Upper lobe of right lung (tissue), 1 donor: ENCODE data around the gene SEPTIN1. TPM values are rescaled to one million over a fixed set of nuclear protein-coding genes. Genes with fewer than 3 reads are reported as not detected.
A peak's percentile ranks its signal among the peaks of the same experiment; 100 is the strongest.

Experiments used
- ATAC-seq: fragments of 200-7000 bp; cut with Tn5 transposase; one replicate; pipeline ENCODE4 v1.9.1; 2020; ENCODE audit warnings: mild to moderate bottlenecking, moderate library complexity
- DNase-seq: peaks from one replicate; pipeline ENCODE4 v3.0.0-alpha.2; 2020
- H3K27ac ChIP-seq: fragments of 200-600 bp; one replicate; pipeline ENCODE4 v1.8.0; 2022
- H3K27me3 ChIP-seq: fragments of 200-600 bp; one replicate; pipeline ENCODE4 v1.8.0; 2022; ENCODE audit warnings: mild to moderate bottlenecking
- H3K36me3 ChIP-seq: fragments of 200-600 bp; one replicate; pipeline ENCODE4 v1.8.0; 2022
- H3K4me1 ChIP-seq: fragments of 200-600 bp; one replicate; pipeline ENCODE4 v1.8.0; 2022
- H3K4me3 ChIP-seq: fragments of 200-600 bp; one replicate; pipeline ENCODE4 v1.8.0; 2022; ENCODE audit warnings: mild to moderate bottlenecking
- H3K9me3 ChIP-seq: fragments of 200-600 bp; one replicate; pipeline ENCODE4 v1.8.0; 2022
- CTCF ChIP-seq: fragments of 200-600 bp; IDR thresholded peaks from one replicate; pipeline ENCODE4 v1.8.0; 2022; ENCODE audit warnings: antibody characterized with exemption
- intact Hi-C: fragments of 100-400 bp; cut with DNase I; formaldehyde crosslinking; loops from one replicate; pipeline ENCODE4 v1.11.0; 2022
- total RNA-seq: library from RNA; stranded (reverse); fragmentation: NEBNext Ultra II Directional; extraction: Animal tissue kit (Norgen Biotek cat#: 25700); gene quantifications from one replicate; pipeline ENCODE4 v1.2.1, GENCODE V29; 2021
- donor health status: DM: no; HTN: yes; CAD: no; lungs with severe emphysema.

SEPTIN1 gene
- total RNA-seq, 1 donor from 2014 or later = 8.6 TPM

GRCh38 chr16:30414159-30414558 lies 31.8 kb upstream of the SEPTIN1 start:
- intact Hi-C loops = no loop called here
- ATAC-seq (no peak), DNase-seq (no peak)
- no peaks in the 10 kb centered on the region for H3K9me3 ChIP-seq
- no peak overlapping the region for H3K4me3 ChIP-seq
- no peak overlapping the region for H3K27ac ChIP-seq
- peaks cover 17% of the 10 kb centered on the region for H3K4me1 ChIP-seq
- no peak for TF ChIP-seq CTCF
- H3K36me3 ChIP-seq = peaks cover 4% of the 10 kb centered on the region
- H3K27me3 ChIP-seq = no peaks in the 10 kb centered on the region

GRCh38 chr16:30413112-30413806 lies 30.9 kb upstream of the SEPTIN1 start:
- H3K9me3 ChIP-seq = no peaks in the 10 kb centered on the region
- H3K36me3 ChIP-seq = peaks cover 4% of the 10 kb centered on the region
- DNase-seq (no peak), ATAC-seq (no peak)
- H3K27me3 ChIP-seq = no peaks in the 10 kb centered on the region
- no peak overlapping the region for H3K27ac ChIP-seq
- TF ChIP-seq CTCF = no peak
- H3K4me3 ChIP-seq = no peak overlapping the region
- H3K4me1 ChIP-seq = peaks cover 22% of the 10 kb centered on the region
- intact Hi-C loops = no loop called here

GRCh38 chr16:30409125-30410060 lies 27.0 kb upstream of the SEPTIN1 start:
- peak; percentile 87 for ATAC-seq
- Histone ChIP-seq H3K27me3 (no peaks in the 10 kb centered on the region), H3K4me1 (peaks cover 21% of the 10 kb centered on the region), H3K4me3 (no peak overlapping the region), H3K9me3 (no peaks in the 10 kb centered on the region), H3K27ac (no peak overlapping the region), H3K36me3 (peaks cover 4% of the 10 kb centered on the region)
- TF ChIP-seq CTCF = peak; percentile 95
- intact Hi-C loops = no loop called here
- DNase-seq = peak; percentile 94

GRCh38 chr16:30407804-30408534 lies 25.6 kb upstream of the SEPTIN1 start:
- no peak for ATAC-seq
- peak overlapping the region; percentile 77 for H3K27ac ChIP-seq
- peaks cover 21% of the 10 kb centered on the region for H3K4me1 ChIP-seq
- intact Hi-C loops = no loop called here
- DNase-seq = no peak
- no peak for TF ChIP-seq CTCF
- H3K27me3 ChIP-seq = no peaks in the 10 kb centered on the region
- no peaks in the 10 kb centered on the region for H3K9me3 ChIP-seq
- H3K4me3 ChIP-seq = peak overlapping the region; percentile 62
- peaks cover 4% of the 10 kb centered on the region for H3K36me3 ChIP-seq

- peak within 1 kb of the TSS; percentile 77 for H3K27ac ChIP-seq
These were observed 24.9 kb upstream of the SEPTIN1 start, which contains the start of gene ZNF771 for GRCh38 chr16:30407102-30407803. TSS of gene ZNF771 (plus strand) at chr16:30407606. CDS start at chr16:30408054, 448 bp downstream.

More at GRCh38 chr16:30407102-30407803, 24.9 kb upstream of the SEPTIN1 start, which contains the start of gene ZNF771:
- Histone ChIP-seq H3K4me3 (peak within 1 kb of the TSS; percentile 62), H3K27me3 (no peaks in the 10 kb centered on the region), H3K9me3 (no peaks in the 10 kb centered on the region), H3K36me3 (peaks cover 4% of the 10 kb centered on the region), H3K4me1 (peaks cover 21% of the 10 kb centered on the region)
- ATAC-seq (peak; percentile 97), DNase-seq (peak; percentile 97)
- intact Hi-C loops = no loop called here
- TF ChIP-seq CTCF = peak; percentile 19
